Stimulated activated CD8-positive, alpha-beta memory T cell treated with anti-CD3 and anti-CD28 coated beads, Interleukin-7, amount 100 ng/mL, for 4 hours (primary cell): ENCODE results near the gene KIF12.
"Not testable (repeated sequence)": the region's sequence is repeated elsewhere in the genome, so short reads cannot be mapped to it uniquely, and the experiment has no call there.

Experiments used
- DNase-seq, 2 donors: peaks; one replicate each; pipeline ENCODE4 v3.0.0-alpha.2; 2020; ENCODE audit warnings: low read depth in 2 of 2

The KIF12 gene

DNA sequence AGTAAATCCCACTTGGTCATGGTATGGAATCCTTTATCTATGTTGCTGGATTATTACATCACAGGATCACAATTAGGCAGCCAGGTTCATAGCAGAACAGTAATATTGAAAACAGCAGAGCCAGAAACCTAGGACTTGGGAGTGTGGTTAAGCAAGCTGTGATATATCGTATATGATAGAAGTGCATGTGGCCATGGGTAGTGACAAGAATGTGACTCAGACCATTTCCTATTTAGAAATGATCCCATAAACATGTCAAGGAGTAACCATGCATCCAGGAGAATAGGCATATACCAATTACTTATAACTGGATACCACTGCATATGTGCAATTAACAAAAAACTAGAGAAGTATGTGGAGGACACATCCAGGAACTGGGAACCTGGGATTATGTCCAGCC lies 52.2 kb downstream of the KIF12 start:
- no peak for DNase-seq

DNA sequence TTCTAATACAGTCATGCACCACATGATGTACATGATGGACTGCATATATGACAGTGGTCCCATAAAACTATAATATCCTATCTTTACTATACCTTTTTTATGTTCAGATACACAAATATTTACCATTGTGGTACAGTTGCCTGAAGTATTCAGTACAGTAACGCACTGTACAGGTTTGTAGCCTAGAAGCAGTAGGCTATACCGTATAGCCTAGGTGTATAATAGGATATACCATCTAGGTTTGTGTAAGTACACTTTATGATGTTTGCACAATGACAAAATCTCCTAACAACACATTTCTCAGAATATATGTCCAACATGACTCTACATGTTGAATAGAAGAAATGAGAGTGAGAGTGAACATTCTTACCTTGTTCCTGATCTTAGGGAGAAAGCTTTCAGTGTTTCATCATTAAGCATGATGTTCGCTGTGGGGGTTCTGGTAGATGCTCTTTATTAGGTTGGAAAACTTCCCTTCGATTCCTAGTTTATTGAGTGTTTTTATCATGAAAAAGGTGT lies 52.8 kb downstream of the KIF12 start:
- DNase-seq: no peak

DNA sequence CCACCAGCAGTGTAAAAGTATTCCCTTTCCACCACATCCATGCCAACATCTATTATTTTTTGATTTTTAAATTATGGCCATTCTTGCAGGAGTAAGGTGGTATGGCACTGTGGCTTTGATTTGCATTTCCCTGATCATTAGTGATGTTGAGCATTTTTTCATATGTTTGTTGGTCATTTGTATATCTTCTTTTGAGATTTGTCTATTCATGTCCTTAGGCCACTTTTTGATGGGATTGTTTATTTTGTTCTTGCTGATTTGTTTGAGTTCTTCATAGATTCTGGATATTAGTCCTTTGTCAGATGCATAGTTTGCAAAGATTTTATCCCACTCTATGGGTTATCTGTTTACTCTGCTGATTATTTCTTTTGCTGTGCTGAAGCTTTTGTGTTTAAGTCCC lies 55.4 kb downstream of the KIF12 start:
- not testable (repeated sequence) for DNase-seq
